ENCODE results near the gene NIBAN1.

GRCh38 chr1:185015631-185016030 is 41.3 kb upstream of the NIBAN1 start:
- TF ChIP-seq CTCF (IDR thresholded peaks at IDR 0.05; ENCODE audit: insufficient read depth, low read length, poor library complexity, severe bottlenecking) (no peak), EZH2phosphoT487 (conservative IDR thresholded peaks at IDR 0.05; ENCODE audit: low read length) (no peak)

Data from SU-DHL-6 (cell line).